HG03469 (cell line): ENCODE results near the gene BARD1.
"Not testable (repeated sequence)": the region's sequence is repeated elsewhere in the genome, so short reads cannot be mapped to it uniquely, and the experiment has no call there.

Experiments
- ATAC-seq: cut with Tn5 transposase; IDR thresholded peaks from one replicate; pipeline ENCODE4 v1.9.1; 2021; ENCODE audit warnings: mild to moderate bottlenecking, moderate library complexity, moderate number of reproducible peaks; ENCODE audit not compliant: unreplicated experiment

BARD1 gene

GRCh38 chr2:214772443-214773015 is 37.0 kb downstream of the BARD1 start:
- ATAC-seq = no peak

- ATAC-seq = no peak
Measured at GRCh38 chr2:214765180-214765579, 44.3 kb downstream of the BARD1 start.

GRCh38 chr2:214753455-214753854 is 56.0 kb downstream of the BARD1 start:
- ATAC-seq = no peak

- ATAC-seq = no peak
Measured at GRCh38 chr2:214750529-214750928, 59.0 kb downstream of the BARD1 start.

GRCh38 chr2:214747992-214748391 is 61.5 kb downstream of the BARD1 start:
- no peak for ATAC-seq

DNA sequence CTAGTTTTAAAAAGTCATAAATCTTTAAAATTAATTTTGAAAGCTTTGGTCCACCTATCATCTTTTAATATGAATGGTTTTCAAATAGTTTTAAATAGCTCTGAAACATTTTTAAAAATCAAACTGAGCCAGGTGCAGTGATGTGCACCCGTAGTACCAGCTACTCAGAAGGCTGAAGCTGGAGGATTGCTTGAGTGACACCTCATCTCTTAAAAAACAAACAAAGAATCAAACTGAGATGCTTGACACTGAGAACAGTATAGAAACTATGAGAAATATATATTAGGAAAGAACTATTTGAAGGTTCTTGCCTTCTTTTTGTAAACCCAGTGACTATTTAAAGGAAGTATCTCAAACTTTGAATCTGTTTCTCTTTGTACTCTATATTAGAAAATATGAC is 67.4 kb downstream of the BARD1 start:
- no peak for ATAC-seq

DNA sequence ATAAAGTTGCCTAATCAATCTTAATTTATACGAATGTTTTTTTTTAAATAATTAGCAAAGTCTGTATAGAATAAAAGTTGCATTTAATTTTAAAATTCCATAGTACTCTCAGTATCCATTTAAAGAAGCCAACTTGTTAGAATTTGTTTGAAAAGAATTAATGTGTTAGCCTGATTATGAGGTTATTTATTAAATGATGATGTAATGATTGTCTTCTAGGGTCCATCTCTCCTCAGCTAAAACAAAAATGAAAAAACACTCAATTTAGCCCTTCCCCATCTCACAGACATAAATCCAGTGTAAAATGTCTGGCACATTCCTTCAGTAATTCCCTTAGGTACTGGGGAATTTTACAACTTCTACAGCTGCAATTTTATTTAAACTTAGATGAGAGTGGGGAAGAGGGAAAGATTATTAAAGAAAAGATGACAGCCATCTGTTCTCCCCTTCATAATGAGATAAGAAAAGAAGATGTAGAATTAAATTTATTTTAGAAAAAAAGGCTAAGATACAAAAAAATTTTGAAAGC is 68.6 kb downstream of the BARD1 start:
- ATAC-seq = no peak

DNA sequence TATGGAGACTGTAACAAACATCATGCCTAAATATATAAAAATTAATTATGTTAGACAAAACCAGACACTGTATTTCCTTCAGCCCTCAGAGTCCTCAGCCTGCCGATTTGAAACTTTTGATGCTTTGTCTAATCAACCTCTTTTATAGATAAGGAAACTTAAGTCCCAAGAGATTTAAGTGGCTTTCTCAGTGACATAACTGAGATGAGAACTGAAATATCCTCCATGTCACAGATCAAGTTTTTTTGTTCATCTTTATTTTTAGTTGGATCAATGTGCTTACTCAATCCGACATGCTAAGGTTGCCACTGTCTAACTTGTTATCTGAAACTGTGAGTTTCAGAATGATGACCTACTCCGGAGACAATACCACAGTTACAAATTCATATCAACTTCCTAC is 72.3 kb downstream of the BARD1 start:
- peak; percentile 97 for ATAC-seq

DNA sequence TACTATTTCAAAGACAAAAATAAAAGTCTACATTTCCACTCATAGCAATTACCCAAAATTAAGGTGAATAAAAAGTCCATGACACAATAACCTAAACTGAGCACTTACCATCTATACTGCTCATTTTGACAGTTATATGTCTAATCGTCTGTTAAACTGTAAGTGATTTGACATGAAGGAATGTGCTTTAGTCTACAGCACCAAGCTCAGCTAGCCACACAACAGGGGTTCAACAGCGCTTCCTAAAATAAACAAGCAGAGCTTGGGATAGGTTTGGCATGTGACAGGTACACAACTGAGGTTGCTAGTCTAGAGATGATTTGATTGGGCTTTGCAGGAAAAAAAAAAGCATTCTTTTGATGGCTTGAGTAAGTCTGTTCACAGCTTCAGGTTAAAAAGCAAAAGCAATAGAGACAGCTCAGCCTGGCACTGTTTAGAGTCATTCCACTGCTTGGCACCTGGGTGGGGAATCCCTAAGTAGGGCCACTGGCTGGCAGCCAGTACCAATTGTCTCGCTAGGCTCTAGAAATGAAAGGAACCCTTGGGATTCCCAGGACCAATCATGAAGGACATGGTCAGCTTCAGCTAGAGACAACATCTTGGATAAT is 78.6 kb downstream of the BARD1 start:
- ATAC-seq = no peak

- ATAC-seq = no peak
Measured at GRCh38 chr2:214730248-214730647, 79.2 kb downstream of the BARD1 start.

- no peak for ATAC-seq
Measured at GRCh38 chr2:214724741-214725140, 84.7 kb downstream of the BARD1 start.

DNA sequence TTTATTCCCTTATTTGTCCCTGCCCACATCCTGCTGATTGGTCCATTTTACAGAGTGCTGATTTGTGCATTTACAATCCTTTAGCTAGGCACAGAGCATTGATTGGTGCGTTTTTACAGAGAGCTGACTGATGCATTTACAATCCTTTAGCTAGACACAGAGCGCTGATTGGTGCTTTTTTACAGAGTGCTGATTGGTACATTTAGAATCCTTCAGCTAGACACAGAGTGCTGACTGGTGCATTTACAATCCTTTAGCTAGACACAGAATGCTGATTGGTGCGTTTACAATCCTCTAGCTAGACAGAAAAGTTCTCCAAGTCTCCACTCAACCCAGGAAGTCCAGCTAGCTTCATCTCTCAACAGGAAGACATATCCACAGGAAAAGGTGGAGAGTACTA is 91.6 kb downstream of the BARD1 start:
- ATAC-seq = not testable (repeated sequence)

DNA sequence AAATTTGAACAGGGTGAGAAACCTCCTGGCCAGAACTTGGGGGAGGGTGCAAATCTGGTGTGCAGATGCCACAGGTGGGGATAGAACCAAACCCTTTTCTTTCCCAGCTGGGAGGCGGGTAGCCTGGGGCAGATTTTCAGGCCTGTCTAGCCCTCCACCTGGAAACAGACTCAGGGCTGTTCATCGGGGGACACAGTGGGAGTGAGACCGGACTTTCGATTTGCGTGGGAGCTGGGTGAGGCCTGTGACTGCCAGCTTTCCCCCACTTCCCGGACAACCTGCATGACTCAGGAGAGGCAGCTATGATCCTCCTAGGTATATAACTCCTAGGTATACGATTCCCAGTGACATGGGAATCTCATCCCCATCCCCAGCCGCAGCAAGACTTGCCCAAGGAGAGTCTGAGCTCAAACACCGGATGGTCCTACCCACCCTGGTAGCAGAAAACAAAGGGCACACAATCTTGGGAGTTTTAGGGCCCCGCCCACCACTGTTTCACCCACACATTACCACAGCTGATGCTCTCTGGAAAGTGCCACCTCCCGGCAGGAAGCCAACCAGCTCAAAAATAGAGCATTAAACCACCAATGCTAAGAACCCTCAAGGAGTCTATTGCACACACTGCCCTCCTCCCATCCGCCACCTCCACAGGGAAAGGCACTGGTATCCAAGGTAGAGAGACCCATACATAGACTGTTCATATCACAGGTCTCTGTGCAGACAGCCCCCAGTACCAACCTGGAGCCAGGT is 92.5 kb downstream of the BARD1 start:
- ATAC-seq = no peak

DNA sequence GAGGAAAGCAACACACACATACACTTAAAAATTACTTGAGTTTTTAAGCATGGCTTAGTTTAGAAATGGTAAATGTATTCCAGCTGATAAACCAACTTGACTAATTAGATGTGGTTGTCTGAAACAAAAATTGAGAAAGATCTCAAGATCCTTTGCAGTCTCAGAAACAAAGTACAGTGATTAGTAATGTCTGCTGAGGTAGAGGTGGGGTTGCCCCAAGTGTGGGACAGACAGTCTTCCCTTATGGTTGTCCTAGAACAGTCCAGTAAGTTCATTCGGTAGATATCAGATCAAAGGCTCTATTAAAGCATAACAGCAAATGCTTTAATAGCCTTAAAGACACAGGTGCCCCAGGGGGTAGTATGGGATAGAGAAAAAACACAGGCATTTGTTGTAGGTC is 94.5 kb downstream of the BARD1 start:
- no peak for ATAC-seq

DNA sequence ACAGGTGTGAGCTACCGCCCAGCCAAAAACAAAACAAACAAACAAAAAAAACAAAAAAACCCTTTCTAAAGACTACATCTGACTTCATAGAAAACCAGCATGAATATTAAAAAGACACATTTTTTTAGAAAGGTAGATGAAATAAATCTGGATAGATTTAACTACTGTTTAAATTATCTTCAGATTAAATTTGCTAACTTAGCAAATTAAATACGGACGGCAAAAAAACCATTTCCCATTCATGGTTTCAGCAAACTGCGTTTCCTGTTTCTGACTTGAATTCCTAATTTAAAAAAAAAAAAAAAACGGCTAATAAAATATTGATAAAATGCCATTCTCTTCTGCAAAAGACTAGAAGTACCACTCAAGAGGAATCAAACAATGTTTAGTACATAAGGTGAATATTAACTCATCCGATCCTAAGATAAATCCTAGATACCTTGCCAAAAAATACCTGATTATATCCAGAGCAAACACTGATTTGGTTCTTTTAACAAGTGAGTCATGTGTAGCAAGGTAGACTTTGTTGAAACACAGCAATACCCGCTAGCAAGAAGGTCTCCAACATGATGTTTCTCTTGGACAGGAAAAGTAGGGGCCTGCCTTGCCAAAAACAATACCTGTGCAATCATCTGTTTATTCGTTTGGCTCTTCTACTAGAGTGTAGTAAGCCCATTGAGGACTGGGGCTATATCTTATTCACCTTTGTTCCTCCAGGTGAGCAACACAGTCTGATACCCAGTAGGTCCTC is 96.2 kb downstream of the BARD1 start:
- ATAC-seq = no peak

GRCh38 chr2:214710729-214711128 is 98.8 kb downstream of the BARD1 start:
- no peak for ATAC-seq

- no peak for ATAC-seq
Measured at GRCh38 chr2:214706986-214707385, 102.5 kb downstream of the BARD1 start.

GRCh38 chr2:214699236-214699635 is 110.2 kb downstream of the BARD1 start:
- ATAC-seq = no peak

GRCh38 chr2:214696681-214697080 is 112.8 kb downstream of the BARD1 start:
- no peak for ATAC-seq

- no peak for ATAC-seq
Measured at GRCh38 chr2:214695789-214696188, 113.7 kb downstream of the BARD1 start.

GRCh38 chr2:214683557-214683956 is 125.9 kb downstream of the BARD1 start:
- not testable (repeated sequence) for ATAC-seq
